ENCODE measurements around the gene PLCD1.

DNA sequence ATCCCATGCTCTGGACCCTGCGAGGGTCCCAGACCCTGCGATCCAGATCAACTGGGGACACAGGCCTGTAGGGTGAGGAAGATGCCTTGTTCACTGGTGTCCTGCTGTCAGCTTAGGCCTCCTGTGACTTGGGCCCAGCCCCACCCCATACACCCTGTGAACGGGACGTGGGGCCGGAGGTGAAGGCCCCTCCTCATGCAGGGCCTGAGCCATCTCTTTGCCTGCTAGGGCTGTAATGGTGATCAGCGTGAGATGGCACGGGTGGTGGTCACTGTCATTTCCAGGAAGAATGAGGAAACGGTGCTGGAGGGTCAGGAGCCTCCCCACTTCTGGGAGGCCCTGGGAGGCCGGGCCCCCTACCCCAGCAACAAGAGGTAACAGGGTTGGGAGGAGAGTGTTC is 26.5 kb downstream of the PLCD1 start:
- TF ChIP-seq POLR2A (IDR thresholded peaks at IDR 0.05) (no peak), POLR2AphosphoS5 (IDR thresholded peaks at IDR 0.05) (no peak)
- TF ChIP-seq, protein P1, sequence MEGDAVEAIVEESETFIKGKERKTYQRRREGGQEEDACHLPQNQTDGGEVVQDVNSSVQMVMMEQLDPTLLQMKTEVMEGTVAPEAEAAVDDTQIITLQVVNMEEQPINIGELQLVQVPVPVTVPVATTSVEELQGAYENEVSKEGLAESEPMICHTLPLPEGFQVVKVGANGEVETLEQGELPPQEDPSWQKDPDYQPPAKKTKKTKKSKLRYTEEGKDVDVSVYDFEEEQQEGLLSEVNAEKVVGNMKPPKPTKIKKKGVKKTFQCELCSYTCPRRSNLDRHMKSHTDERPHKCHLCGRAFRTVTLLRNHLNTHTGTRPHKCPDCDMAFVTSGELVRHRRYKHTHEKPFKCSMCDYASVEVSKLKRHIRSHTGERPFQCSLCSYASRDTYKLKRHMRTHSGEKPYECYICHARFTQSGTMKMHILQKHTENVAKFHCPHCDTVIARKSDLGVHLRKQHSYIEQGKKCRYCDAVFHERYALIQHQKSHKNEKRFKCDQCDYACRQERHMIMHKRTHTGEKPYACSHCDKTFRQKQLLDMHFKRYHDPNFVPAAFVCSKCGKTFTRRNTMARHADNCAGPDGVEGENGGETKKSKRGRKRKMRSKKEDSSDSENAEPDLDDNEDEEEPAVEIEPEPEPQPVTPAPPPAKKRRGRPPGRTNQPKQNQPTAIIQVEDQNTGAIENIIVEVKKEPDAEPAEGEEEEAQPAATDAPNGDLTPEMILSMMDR (IDR thresholded peaks at IDR 0.05): no peak
